Muscle layer of duodenum (tissue), 2 donors: ENCODE measurements around the gene ARFIP2.

ENCODE experiments used
- H3K27ac ChIP-seq: one replicate; pipeline ENCODE4 v1.7.0; 2013; ENCODE audit warnings: mild to moderate bottlenecking, low read length
- H3K27me3 ChIP-seq: one replicate; pipeline ENCODE4 v1.7.0; 2013; ENCODE audit warnings: low read depth, mild to moderate bottlenecking, control low read depth, low read length
- H3K36me3 ChIP-seq, 2 donors: one replicate each; pipeline ENCODE4 v1.7.0; 2013; ENCODE audit warnings: low read length in 2 of 2, control low read depth in 1 of 2, mild to moderate bottlenecking in 1 of 2; ENCODE audit not compliant: insufficient read depth in 2 of 2, control insufficient read depth in 1 of 2
- H3K4me1 ChIP-seq, 2 donors: one replicate each; pipeline ENCODE4 v1.7.0; 2013; ENCODE audit warnings: low read length in 2 of 2, mild to moderate bottlenecking in 2 of 2, control low read depth in 1 of 2, moderate library complexity in 1 of 2; ENCODE audit not compliant: insufficient read depth in 2 of 2, control insufficient read depth in 1 of 2
- H3K4me3 ChIP-seq, 2 donors: one replicate each; pipeline ENCODE4 v1.7.0; 2013; ENCODE audit warnings: low read length in 2 of 2, low read depth in 1 of 2, mild to moderate bottlenecking in 1 of 2
- H3K9me3 ChIP-seq, 2 donors: one replicate each; pipeline ENCODE4 v1.7.0; 2013; ENCODE audit warnings: low read length in 2 of 2, control low read depth in 1 of 2, mild to moderate bottlenecking in 1 of 2; ENCODE audit not compliant: control insufficient read depth in 1 of 2
- donor health status: healthy.

Gene ARFIP2

GRCh38 chr11:6438979-6439571 lies 42.1 kb downstream of the ARFIP2 start:
- Histone ChIP-seq H3K9me3 (no peaks in the 10 kb centered on the region), H3K27me3 (no peaks in the 10 kb centered on the region), H3K36me3 (no peaks in the 10 kb centered on the region), H3K4me3 (no peak overlapping the region), H3K27ac (no peak overlapping the region), H3K4me1 (no peaks in the 10 kb centered on the region)

- H3K4me3 ChIP-seq, result no peak overlapping the region
- H3K36me3 ChIP-seq, result no peaks in the 10 kb centered on the region
- no peaks in the 10 kb centered on the region for H3K4me1 ChIP-seq
- H3K27ac ChIP-seq, result no peak overlapping the region
- H3K27me3 ChIP-seq, result no peaks in the 10 kb centered on the region
- no peaks in the 10 kb centered on the region for H3K9me3 ChIP-seq
Observed at GRCh38 chr11:6437993-6438392, 43.1 kb downstream of the ARFIP2 start.

DNA sequence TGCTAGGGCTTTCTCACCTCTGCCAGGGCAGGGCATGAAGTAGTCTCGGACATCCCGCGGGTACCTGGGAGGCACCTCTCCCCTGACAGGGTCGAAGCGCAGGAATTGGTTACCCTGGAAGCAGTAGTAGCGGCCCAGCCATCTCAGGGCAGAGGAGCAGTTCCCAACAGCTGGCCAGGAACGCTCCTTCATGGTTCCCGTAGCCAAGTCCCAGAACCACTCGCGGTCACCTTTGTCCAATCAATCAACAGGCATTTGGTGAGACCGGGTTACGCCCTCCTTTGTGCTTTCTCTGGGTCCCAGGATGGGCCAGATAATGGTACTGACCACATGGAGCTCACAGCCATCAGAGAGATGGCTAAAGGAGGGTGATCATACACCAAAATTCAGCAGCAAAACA lies 43.7 kb downstream of the ARFIP2 start:
- Histone ChIP-seq H3K27me3 (no peaks in the 10 kb centered on the region), H3K4me1 (no peaks in the 10 kb centered on the region), H3K36me3 (no peaks in the 10 kb centered on the region), H3K4me3 (no peak overlapping the region), H3K9me3 (no peaks in the 10 kb centered on the region), H3K27ac (no peak overlapping the region)

DNA sequence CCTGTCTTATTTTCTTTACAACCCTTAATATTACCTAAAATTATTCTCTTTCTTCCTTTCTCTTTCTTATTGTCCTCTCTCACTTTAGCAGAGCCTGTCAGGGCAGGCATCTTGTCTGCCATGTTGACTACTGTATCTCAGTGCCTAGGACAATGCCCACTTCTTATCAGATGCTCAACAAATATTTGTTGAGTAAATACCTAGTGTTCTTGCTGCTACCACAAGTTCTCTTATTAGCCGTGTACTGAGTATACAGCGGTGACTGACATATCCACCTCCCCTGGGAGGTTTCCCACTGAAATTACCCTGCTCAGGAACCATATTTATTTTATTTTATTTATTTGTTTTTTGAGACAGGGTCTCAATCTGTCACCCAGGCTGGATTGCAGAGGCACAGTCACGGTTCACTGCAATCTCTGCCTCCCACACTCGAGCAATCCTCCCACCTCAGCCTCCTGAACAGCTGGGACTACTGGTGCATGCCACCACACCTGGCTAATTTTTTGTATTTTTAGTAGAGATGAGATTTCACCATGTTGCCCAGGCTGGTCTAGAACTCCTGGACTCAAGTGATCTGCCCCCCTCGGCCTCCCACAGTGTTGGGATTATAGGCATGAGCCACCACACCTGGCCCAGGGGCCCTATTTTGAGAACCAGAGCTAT lies 47.0 kb downstream of the ARFIP2 start:
- no peaks in the 10 kb centered on the region for H3K4me1 ChIP-seq
- H3K36me3 ChIP-seq, result no peaks in the 10 kb centered on the region
- no peak overlapping the region for H3K27ac ChIP-seq
- H3K4me3 ChIP-seq, result no peak overlapping the region
- no peaks in the 10 kb centered on the region for H3K9me3 ChIP-seq
- no peaks in the 10 kb centered on the region for H3K27me3 ChIP-seq

DNA sequence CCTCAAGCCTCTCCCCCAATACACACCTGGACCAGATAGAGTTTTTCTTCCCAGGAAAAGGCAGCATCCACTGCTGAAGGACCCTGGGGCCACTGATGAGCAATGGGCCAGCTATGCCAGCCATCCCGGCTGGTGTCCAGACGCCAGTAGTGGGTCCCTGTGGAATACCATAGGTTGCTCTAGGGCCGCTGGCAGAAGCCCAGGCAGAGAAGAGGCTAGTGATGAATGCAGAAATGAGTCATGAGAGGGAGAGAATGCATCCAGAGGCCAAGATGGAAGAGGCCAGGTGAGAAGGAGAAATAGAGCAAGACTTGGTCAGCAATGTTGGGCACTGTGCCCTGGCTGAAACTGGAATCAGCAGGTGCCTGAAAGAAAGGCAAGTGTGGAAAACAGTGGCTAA lies 49.3 kb downstream of the ARFIP2 start:
- no peaks in the 10 kb centered on the region for H3K36me3 ChIP-seq
- H3K4me1 ChIP-seq, result no peaks in the 10 kb centered on the region
- H3K27me3 ChIP-seq, result no peaks in the 10 kb centered on the region
- H3K9me3 ChIP-seq, result no peaks in the 10 kb centered on the region
- H3K27ac ChIP-seq, result no peak overlapping the region
- no peak overlapping the region for H3K4me3 ChIP-seq

- no peaks in the 10 kb centered on the region for H3K4me1 ChIP-seq
- no peaks in the 10 kb centered on the region for H3K9me3 ChIP-seq
- H3K36me3 ChIP-seq, result no peaks in the 10 kb centered on the region
Observed at GRCh38 chr11:6427516-6427915, 53.6 kb downstream of the ARFIP2 start.

More at GRCh38 chr11:6427516-6427915, 53.6 kb downstream of the ARFIP2 start:
- H3K27me3 ChIP-seq, result no peaks in the 10 kb centered on the region
- no peak overlapping the region for H3K4me3 ChIP-seq
- H3K27ac ChIP-seq, result no peak overlapping the region
